GM13977 (cell line): ENCODE data around the gene HTR1A.

Source experiments
- DNase-seq: peaks from one replicate; pipeline ENCODE4 v3.0.0; 2012; ENCODE audit warnings: low spot score
- in situ Hi-C: fragments of 300-500 bp; cut with MboI; formaldehyde crosslinking; loops from one replicate; pipeline ENCODE4 v1.12.0; 2022; ENCODE audit warnings: low sequenced_read_pairs, low pct_unique_long_range_greater_than_20kb, mixed read lengths, inconsistent platforms; ENCODE audit not compliant: unreplicated experiment
- TF ChIP-seq, protein P1 (sequence below): IDR thresholded peaks from 2 replicates; pipeline ENCODE4 v1.5.1; 2012; ENCODE audit warnings: mild to moderate bottlenecking, control low read depth; ENCODE audit not compliant: insufficient read depth; ENCODE audit errors: extremely low read depth, missing control alignments

Gene HTR1A

GRCh38 chr5:63962279-63962678 lies at the start of gene HTR1A:
Gene HTR1A (minus strand): TSS chr5:63962445. CDS start chr5:63961719, 726 bp downstream.
- TF ChIP-seq, protein P1, sequence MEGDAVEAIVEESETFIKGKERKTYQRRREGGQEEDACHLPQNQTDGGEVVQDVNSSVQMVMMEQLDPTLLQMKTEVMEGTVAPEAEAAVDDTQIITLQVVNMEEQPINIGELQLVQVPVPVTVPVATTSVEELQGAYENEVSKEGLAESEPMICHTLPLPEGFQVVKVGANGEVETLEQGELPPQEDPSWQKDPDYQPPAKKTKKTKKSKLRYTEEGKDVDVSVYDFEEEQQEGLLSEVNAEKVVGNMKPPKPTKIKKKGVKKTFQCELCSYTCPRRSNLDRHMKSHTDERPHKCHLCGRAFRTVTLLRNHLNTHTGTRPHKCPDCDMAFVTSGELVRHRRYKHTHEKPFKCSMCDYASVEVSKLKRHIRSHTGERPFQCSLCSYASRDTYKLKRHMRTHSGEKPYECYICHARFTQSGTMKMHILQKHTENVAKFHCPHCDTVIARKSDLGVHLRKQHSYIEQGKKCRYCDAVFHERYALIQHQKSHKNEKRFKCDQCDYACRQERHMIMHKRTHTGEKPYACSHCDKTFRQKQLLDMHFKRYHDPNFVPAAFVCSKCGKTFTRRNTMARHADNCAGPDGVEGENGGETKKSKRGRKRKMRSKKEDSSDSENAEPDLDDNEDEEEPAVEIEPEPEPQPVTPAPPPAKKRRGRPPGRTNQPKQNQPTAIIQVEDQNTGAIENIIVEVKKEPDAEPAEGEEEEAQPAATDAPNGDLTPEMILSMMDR, result no peak
- in situ Hi-C loops, result loop anchor here (25.0 kb wide), 1 partner anchor 575 kb away; no protein-coding TSS in a partner anchor
- no peak for DNase-seq

DNA sequence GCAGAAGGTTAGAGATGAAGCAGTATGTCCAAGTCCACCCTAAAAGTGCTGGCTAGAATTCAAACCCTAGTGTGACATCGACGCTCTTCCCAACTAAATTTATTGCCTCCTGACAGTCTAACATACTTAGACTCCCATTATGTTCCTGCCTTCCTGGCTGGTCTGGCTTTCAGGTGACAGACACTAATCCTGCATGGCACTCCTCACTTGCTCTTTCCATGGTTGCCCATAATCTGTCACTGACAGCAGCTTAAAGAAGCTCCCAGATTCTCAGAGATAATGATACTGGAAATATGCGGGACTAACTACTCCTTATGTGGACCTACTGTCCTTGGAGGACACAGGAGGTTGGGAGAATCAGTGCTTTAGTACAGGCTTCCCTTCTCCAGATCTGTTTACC lies 41.7 kb upstream of the HTR1A start:
- DNase-seq, result no peak
- TF ChIP-seq, protein P1, result no peak
- in situ Hi-C loops, result no loop called here

DNA sequence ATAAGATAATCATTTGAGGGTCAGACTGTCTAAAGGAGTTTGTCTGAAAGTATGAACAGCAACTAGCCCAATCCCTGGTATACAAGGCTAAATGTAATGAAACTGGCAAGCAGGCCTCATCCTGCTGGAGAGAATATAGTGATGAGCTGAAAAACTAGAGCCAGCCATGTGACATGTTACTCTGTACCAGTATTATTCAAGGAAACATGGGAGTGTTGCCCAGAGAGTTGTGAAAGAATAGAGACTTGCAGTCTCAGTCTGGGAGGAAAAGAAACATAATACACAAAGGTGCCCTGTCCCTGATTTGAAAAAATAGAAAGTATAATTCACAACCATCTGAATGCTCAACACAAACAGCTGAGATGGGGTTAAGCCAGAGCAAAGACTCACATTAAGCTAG lies 37.9 kb upstream of the HTR1A start:
- TF ChIP-seq, protein P1, result no peak
- DNase-seq, result no peak
- in situ Hi-C loops, result no loop called here

GRCh38 chr5:63987053-63987452 lies 24.8 kb upstream of the HTR1A start:
- TF ChIP-seq, protein P1, result no peak
- DNase-seq, result no peak
- in situ Hi-C loops, result no loop called here

- TF ChIP-seq, protein P1, result no peak
- DNase-seq, result no peak
- in situ Hi-C loops, result no loop called here
Observed at GRCh38 chr5:63981864-63982263, 19.6 kb upstream of the HTR1A start.

DNA sequence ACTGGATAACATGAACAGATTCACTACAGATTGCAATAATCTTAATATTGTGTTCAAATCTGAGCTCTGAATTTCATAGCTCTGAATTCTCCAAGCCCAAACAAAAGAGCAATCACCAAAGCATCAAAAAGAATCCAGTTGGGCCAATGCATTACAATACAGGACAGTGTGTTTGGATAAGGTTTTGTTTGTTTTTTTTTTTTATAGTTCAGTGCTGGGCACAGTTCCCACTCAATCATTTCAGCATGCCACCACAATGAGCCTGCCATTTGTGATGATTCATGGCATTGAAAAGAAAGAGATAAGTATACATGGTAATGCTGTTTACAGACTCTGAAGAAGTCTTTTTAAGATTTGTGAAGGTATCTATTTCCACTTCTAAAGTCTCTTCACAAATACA lies 1.7 kb upstream of the HTR1A start:
- no peak for DNase-seq
- TF ChIP-seq, protein P1, result no peak
- in situ Hi-C loops, result loop anchor here (25.0 kb wide), 1 partner anchor 577 kb away; no protein-coding TSS in a partner anchor
